ENCODE results near the gene PATJ. TPM values are rescaled to one million over a fixed set of nuclear protein-coding genes. Genes with fewer than 3 reads are reported as not detected.
"Not testable (repeated sequence)": the region's sequence is repeated elsewhere in the genome, so short reads cannot be mapped to it uniquely, and the experiment has no call there.

Gene PATJ, protein sequence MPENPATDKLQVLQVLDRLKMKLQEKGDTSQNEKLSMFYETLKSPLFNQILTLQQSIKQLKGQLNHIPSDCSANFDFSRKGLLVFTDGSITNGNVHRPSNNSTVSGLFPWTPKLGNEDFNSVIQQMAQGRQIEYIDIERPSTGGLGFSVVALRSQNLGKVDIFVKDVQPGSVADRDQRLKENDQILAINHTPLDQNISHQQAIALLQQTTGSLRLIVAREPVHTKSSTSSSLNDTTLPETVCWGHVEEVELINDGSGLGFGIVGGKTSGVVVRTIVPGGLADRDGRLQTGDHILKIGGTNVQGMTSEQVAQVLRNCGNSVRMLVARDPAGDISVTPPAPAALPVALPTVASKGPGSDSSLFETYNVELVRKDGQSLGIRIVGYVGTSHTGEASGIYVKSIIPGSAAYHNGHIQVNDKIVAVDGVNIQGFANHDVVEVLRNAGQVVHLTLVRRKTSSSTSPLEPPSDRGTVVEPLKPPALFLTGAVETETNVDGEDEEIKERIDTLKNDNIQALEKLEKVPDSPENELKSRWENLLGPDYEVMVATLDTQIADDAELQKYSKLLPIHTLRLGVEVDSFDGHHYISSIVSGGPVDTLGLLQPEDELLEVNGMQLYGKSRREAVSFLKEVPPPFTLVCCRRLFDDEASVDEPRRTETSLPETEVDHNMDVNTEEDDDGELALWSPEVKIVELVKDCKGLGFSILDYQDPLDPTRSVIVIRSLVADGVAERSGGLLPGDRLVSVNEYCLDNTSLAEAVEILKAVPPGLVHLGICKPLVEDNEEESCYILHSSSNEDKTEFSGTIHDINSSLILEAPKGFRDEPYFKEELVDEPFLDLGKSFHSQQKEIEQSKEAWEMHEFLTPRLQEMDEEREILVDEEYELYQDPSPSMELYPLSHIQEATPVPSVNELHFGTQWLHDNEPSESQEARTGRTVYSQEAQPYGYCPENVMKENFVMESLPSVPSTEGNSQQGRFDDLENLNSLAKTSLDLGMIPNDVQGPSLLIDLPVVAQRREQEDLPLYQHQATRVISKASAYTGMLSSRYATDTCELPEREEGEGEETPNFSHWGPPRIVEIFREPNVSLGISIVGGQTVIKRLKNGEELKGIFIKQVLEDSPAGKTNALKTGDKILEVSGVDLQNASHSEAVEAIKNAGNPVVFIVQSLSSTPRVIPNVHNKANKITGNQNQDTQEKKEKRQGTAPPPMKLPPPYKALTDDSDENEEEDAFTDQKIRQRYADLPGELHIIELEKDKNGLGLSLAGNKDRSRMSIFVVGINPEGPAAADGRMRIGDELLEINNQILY (N-terminal part only)
- total RNA-seq = 100 to 1,000 TPM in 1 of 4 donors, 10 to 100 TPM in 3; 47.6 to 105 (median 70.8) TPM

DNA sequence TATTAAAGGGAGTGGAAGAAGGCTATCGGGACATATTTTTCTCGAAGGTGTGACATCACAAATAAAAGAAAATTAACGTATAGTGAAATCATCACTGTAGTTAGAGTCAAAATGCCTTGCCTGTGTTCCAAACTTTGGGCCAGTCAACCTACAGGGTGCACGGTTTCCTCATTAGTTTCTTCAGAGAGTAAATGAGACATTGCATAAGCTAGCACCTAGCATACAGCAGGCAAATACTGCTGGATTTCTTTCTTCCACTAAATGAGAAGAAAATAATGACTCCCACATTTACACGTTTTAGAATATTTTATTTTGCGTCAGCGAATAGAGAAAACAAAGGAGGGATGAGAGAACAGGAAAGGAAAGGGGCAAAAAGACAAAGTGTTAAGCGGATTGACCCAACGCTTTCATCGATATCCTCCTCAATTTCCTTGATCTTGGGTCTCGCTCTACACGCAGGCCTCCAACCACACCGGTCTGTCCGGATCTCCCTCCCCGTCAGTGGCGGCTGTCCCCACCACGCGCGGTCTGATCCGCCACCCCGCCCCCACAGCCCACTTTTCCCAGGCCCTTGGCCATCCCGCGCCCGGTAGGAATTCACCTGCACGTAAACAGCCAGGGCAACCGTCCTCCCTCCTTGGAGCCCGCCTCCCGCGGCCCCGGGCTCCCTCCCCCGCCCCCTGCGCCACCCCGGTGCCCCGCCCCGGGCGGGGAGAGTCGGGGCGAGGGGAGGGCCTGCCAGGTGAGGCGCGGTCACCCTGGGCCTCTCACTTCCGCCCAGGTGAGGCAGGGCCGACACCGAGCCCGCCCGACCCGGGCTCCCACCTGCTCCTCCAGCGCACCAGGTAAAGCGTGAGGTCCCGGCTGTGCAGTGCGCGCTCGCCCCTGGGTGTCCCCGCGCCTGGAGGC is at the start of gene PATJ:
TSS of gene PATJ (plus strand) at position 770 of the 909 bp plus-strand sequence. CDS start 20,413 bp downstream, outside the sequence.
- TF ChIP-seq, protein P1, sequence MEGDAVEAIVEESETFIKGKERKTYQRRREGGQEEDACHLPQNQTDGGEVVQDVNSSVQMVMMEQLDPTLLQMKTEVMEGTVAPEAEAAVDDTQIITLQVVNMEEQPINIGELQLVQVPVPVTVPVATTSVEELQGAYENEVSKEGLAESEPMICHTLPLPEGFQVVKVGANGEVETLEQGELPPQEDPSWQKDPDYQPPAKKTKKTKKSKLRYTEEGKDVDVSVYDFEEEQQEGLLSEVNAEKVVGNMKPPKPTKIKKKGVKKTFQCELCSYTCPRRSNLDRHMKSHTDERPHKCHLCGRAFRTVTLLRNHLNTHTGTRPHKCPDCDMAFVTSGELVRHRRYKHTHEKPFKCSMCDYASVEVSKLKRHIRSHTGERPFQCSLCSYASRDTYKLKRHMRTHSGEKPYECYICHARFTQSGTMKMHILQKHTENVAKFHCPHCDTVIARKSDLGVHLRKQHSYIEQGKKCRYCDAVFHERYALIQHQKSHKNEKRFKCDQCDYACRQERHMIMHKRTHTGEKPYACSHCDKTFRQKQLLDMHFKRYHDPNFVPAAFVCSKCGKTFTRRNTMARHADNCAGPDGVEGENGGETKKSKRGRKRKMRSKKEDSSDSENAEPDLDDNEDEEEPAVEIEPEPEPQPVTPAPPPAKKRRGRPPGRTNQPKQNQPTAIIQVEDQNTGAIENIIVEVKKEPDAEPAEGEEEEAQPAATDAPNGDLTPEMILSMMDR (IDR thresholded peaks at IDR 0.05) = no peak
- peak in 2 of 4 donors; percentile 25 to 74 for TF ChIP-seq POLR2A (IDR thresholded peaks at IDR 0.05)
- Histone ChIP-seq H3K4me3 (peak within 1 kb of the TSS; percentile 85 to 98 (median 91)), H3K4me1 (peaks cover 4 to 50% (median 6%) of the 10 kb centered on the region in 3 donors), H3K27ac (peak within 1 kb of the TSS; percentile 98 to 99 (median 98)), H3K9me3 (no peaks in the 10 kb centered on the region), H3K27me3 (no peaks in the 10 kb centered on the region), H3K36me3 (no peaks in the 10 kb centered on the region)
- intact Hi-C loops (cut with DNase I) = no loop called here
- no peak for DNase-seq
- 3 to 12% methylated on average over 21 of the region's 54 CpGs for WGBS, 2 donors

DNA sequence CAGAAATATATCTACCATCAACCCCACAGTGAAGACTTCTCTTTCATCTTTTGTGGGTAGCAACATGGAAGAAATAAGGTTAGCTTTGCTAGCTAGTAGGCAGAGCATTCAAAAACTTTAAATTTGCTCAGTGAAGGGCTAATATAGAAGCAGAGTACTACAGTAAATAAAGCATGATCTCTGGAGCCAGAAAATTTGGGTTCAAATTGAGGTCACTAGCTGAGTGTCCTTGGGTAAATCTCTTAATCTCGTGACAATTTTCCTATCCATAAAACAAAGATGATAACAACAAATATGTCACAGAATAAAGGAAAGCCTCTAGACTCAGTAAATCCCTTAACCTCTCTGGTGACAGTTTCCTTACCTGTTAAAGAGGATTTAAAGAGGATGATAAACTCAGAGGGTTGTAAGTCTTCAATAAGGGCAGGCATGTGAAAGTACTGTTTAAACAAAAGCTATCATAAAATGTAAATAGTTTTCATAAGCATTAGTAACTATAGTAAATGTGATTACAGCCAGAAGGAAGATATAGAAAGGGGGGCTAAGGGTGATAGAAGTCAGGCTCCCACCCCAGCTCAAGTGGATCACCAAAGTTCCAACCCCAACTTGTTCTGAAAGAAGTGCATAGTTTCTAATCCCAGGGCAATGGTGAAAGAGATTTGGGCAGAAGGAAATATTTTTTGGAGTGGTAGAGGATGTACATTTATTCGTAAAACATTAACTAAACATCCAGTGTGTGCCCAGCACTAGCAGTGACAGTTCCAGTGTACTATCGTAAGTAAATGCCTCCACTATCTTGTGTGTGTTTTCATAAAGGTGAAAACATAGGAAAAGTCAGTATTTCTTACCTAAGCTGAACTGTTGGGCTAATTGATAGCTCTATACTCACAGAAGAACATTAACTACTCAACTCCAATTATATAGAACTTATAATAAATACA is 42.1 kb upstream of the PATJ start:
- Histone ChIP-seq H3K27me3 (no peaks in the 10 kb centered on the region), H3K9me3 (no peaks in the 10 kb centered on the region), H3K36me3 (peaks cover 8 to 98% (median 14%) of the 10 kb centered on the region in 3 donors), H3K4me1 (no peaks in the 10 kb centered on the region), H3K27ac (no peak overlapping the region), H3K4me3 (no peak overlapping the region)
- DNase-seq = no peak
- WGBS, 2 donors = 53 to 67% methylated on average over 3 of the region's 3 CpGs
- intact Hi-C loops (cut with DNase I) = no loop called here
- no peak for TF ChIP-seq POLR2A (IDR thresholded peaks at IDR 0.05)
- TF ChIP-seq, protein P1 (IDR thresholded peaks at IDR 0.05) = no peak

DNA sequence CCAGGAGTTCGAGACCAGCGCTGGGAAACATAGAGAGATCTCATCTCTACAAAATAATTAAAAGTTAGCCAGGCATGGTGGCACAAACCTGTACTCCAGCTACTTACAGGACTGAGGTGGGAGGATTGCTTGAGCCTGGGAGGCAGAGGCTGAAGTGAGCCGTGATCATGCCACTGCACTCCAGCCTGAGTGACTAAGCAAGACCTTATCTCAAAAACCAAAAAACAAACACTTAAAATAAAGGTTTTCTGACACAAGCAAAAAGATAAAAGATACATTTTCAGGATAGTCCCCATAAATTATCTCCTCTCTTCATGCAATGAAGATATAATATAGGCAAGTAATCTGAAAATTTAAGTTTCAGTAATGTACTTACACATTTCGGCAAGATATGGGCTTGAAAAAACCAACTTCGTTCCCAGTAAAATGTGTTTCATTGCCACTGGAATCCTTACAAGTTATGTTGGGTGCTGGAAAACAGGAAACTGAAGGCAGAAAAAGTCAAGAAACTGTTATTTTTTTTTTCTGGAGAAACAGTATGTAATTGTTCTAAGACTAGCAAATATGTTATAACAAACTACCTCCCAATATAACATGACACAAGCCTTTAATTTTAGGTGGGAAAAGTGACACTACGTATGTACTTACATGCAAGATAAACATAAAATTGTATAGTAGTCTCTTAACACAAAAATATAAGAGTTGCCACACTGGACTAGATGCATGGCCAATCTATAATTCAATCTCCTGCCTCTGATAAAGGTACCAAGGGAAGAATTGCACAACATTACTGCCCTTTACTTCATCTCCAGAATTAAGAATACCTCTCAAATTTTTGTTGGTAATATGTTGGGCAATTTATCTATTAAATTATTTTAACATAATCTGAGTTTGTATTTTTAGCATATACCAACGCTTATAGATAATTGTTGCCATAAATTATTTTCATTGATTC is 33.0 kb upstream of the PATJ start:
- no peak for TF ChIP-seq POLR2A (IDR thresholded peaks at IDR 0.05)
- no peaks in the 10 kb centered on the region for H3K9me3 ChIP-seq
- WGBS, 2 donors = 92 to 99% methylated on average over 7 of the region's 7 CpGs
- no peak overlapping the region for H3K4me3 ChIP-seq
- intact Hi-C loops (cut with DNase I) = no loop called here
- no peaks in the 10 kb centered on the region for H3K27me3 ChIP-seq
- H3K27ac ChIP-seq = no peak overlapping the region
- peaks cover 0 to 85% (median 24%) of the 10 kb centered on the region in 3 donors for H3K36me3 ChIP-seq
- H3K4me1 ChIP-seq = no peaks in the 10 kb centered on the region
- no peak for DNase-seq

DNA sequence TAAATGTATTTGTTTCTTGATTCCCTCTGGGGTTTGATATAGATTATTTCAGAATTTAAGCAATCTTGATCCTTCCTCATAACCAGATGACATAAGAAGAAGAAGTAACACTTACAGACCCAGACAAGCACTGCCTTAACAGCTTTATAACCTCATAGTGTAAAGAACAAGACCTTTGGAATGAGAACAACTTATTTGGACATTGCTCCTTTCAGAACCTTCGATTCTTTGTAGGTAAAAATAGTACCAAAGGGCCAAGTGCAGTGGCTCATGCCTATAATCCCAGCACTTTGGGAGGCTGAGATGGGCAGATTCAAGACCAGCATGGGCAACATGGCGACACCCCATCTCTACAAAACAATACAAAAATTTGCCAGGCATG is 32.4 kb upstream of the PATJ start:
- intact Hi-C loops (cut with DNase I) = no loop called here

DNA sequence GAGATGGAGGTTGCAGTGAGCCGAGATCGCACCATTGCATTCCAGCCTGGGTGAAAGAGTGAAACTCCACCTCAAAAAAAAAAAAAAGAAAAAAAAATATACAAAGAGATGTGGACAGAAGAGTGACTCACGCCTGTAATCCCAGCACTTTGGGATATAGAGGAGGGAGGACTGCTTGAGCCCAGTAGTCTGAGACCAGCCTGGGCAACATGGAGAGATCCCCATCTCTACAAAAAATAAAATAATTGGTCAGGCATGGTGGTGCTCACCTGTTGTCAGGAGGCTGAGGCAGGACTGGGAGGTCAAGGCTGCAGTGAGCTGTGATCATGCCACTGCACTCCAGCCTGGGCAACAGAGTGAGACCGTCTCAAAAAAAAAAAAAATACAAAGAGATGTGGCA is 31.0 kb upstream of the PATJ start:
- DNase-seq; intact Hi-C loops (cut with DNase I); H3K4me3 ChIP-seq; H3K27ac ChIP-seq; H3K27me3 ChIP-seq; H3K9me3 ChIP-seq; H3K4me1 ChIP-seq: not testable (repeated sequence)
- WGBS, 2 donors = 76 to 86% methylated on average over 4 of the region's 4 CpGs
- peaks cover 0 to 71% (median 16%) of the 10 kb centered on the region in 3 donors for H3K36me3 ChIP-seq

More for the DNA sequence above, 32.4 kb upstream of the PATJ start:
- no peaks in the 10 kb centered on the region for H3K27me3 ChIP-seq
- no peaks in the 10 kb centered on the region for H3K9me3 ChIP-seq
- no peak for DNase-seq
- WGBS, 2 donors = 100% methylated on average over 1 to 2 of the region's 2 CpGs
- no peak overlapping the region for H3K27ac ChIP-seq
- no peak for TF ChIP-seq POLR2A (IDR thresholded peaks at IDR 0.05)
- TF ChIP-seq, protein P1 (IDR thresholded peaks at IDR 0.05) = no peak
- no peaks in the 10 kb centered on the region for H3K4me1 ChIP-seq
- peaks cover 0 to 85% (median 20%) of the 10 kb centered on the region in 3 donors for H3K36me3 ChIP-seq
- no peak overlapping the region for H3K4me3 ChIP-seq

Data from esophagus squamous epithelium (tissue), 5 donors.